IPS-NIHi7 (cell line): Measurements from ENCODE around the gene CENPX.
"Not testable (repeated sequence)": the region's sequence is repeated elsewhere in the genome, so short reads cannot be mapped to it uniquely, and the experiment has no call there.

Experiments used
- DNase-seq: peaks from one replicate; pipeline ENCODE4 v3.0.0; 2012; ENCODE audit warnings: mixed read lengths; ENCODE audit errors: extremely low spot score

Gene CENPX

DNA sequence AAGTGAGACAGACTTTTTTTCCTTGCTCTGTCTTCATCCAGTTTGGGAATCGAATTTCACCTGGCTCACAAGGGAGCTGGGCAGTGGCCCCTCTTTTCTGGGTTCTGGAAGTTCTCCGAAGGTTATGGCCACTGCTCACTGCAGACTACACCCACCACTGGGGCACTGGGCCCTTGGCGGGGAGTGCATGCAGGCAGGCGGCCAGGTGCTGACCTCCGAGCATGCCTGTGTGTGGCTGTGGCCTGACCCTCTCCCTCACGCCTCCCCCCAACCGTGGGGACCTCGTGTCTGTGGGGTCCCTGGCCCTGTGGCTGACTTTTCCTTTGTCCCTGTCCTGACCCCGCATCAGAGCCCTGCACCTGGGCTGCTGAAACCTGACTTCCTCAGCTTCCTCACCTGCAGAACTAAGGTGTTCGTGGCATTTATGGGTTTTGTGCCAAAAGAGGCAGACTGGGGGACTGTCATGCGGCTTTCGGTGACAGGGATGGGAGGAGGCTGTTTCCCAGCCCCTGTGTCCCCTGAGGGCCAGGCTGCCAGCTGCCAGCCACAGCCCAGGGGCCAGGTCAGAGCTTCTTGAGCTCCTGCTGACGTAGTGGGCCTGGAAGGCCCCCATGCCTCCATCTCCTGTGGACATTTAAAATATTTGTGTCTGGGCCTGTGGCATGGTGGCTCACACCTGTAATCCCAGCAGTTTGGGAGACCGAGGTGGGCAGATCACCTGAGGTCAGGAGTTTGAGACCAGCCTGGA, 23.8 kb downstream of the CENPX start:
- DNase-seq, result no peak

DNA sequence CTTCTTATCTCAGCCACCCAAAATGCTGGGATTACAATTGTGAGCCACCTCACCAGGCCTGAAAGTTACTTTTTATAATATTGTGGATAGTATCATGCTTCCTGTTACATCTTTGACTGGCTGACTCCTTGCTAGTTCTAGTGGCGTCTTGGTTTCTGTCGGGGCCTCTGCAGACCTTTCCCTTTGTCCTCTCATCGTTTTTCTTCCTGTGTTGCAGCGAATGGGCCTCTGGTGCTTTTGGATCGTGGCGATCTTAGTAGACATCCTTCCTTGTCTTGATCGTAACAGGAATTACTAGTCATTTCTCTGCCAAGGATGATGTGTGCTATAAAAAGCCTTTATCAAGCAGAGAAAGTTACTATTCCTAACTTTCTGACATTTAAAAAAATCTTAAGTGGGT, 24.5 kb downstream of the CENPX start:
- no peak for DNase-seq

DNA sequence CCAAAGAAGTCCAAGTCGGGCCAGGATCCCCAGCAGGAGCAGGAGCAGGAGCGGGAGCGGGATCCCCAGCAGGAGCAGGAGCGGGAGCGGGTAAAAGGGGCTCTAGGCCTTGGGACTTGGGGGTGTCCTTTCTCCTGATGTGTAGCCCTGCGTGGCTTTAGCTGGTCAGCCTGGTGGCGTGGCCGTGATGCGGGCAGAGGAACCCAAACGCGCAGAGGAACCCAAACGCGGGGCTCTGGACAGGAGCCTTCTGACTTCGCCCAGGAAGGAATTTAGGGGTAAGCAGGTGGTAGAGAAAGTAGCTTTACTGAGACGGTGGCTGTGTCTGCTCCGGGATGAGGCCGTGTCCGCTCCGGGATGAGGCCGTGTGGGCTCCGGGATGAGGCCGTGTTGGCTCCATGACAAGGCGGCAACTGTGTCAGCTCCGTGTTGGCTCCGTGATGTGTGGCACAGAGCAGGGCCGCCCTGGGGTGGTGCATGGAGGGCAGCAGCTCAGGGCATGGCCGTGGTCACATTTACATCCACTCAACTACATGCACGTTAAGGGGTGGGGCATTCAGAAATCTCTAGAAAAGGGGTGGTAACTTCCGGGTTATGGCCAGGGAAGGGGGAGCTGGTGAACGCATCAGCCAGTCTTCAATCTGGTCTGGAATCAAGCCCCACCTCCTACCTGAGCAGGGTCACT, 25.8 kb downstream of the CENPX start:
- no peak for DNase-seq

DNA sequence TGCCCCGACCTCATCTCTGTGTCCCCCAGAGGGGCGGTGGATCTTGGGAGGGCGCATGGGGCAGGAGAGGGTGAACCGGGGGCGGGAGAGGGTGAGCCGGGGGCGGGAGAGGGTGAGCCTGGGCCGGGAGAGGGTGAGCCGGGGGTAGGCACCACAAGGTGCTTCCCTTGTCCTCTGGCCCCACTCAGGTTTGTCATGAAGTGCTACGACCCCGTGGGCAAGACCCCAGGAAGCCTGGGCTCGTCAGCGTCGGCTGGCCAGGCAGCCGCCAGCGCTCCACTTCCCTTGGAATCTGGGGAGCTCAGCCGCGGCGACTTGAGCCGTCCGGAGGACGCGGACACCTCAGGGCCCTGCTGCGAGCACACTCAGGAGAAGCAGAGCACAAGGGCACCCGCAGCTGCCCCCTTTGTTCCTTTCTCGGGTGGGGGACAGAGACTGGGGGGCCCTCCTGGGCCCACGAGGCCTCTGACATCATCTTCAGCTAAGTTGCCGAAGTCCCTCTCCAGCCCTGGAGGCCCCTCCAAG, 26.4 kb downstream of the CENPX start:
- no peak for DNase-seq

DNA sequence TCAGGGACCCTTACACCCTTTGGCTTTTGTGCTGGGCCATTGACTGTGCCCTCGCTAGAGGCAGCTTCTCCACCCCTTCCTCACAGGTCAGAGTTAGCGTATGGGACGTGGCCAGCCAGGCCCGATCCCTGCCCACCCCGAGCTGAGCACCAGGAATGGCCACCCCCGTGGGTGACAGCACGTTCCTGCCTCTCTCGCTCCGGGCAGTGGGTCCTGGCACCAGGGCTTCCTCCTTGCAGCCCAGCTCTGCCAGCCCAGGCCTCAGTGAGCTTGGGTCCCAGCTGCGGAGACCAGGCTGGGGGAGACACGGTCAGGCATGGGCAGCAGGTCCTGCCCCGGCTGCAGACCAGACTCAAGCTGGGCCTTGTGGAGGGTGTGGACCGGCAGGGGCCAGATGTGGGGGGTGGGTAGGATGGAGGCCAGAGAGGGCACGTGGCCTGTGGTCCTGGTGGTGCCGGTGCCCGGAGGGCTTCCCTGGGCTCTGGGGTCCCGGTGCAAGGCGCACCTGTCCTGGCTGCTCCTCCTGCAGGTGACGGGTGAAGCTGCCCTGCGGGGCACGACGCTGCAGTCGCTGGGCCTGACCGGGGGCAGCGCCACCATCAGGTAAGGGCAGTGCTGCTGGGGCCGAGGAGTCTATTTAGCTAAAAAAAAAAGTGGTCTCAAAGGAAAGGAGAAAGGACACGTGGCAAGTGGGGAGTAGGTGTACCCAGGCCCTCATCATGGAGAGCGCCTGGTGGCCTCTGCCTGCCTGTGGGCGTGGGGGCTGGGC, 27.0 kb downstream of the CENPX start:
- no peak for DNase-seq

DNA sequence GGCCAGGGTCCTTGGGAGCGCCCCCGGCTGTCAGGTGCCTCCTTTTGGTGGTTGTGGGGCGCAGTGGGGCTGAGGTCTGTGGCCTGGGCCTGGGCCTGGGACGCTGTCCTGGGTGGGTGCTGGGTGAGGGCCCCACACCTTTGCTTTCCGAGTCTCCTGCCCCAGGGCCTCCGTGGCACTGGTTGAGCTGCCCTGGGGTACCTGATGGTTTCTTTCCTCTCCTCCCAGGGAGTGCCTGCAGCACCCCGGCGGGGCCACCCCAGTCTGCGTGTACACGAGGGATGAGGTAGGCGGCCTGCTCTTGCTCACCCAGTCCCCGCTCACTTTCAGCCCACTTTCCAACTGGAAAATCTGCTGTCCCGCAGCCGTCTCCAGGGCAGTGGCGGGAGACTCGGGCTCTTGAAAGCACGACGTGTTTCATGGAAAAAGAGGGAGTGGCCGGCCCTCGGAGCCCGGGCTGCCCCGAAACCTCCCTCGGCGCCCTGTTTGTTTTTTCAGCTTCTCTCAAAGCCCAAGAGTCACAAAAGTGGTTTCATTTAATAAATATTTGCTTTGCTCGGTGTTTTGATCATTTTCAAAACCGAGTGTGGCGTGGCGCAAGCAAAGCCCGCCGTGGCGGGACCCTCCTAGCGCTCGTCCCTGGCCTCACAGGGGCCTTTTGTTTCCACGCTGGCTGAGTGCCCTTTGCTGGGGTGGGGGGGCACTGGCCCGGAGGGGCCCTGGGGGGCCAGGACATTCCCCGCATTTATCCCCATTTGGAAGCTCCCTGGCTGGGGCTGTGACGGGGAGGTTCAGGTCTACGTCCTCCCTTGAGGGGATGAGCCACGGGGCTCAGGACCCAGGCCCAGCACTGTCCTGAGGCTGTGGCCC, 27.9 kb downstream of the CENPX start:
- DNase-seq, result no peak

DNA sequence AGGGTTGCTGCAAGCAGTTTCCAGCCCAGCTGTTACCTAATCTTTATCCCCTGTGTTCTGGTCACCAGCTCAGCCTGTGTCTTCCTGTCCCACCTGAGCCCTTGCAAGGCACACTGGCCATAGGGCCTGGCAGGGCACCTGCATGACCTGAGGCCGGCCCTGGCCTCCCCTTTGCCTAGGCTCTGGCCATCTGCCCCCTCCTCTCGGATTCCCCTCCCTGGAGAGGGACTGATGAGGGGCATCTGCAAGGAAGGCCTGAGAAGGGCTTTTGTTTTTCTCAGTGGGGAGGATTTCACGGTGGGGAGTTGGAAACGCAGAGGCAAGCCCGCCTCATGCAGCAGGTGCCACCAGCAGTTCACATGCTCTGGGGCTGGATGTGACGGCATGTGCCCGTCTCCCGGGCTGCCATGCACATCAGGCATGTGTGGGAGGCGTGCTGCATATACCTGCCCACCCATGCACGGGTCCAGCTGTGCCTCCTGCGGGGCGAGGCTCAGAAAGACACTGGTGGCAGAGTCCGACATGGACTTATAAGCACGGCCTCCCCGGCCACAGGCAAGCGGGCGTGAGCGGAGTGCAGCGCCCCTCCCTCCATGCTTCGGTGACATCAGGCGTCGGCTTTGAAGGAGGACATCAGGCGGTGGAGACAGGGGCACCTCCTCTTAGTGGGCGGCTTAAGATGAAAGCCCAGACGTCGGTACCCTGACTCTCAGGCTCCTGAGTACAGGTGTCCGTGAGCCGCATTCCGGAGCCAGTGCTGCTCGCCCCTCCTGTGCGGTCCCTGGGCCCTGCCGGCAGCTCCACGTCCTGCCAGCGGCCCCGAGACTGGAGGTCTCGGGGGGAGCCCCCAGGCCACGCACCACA, 28.7 kb downstream of the CENPX start:
- no peak for DNase-seq

DNA sequence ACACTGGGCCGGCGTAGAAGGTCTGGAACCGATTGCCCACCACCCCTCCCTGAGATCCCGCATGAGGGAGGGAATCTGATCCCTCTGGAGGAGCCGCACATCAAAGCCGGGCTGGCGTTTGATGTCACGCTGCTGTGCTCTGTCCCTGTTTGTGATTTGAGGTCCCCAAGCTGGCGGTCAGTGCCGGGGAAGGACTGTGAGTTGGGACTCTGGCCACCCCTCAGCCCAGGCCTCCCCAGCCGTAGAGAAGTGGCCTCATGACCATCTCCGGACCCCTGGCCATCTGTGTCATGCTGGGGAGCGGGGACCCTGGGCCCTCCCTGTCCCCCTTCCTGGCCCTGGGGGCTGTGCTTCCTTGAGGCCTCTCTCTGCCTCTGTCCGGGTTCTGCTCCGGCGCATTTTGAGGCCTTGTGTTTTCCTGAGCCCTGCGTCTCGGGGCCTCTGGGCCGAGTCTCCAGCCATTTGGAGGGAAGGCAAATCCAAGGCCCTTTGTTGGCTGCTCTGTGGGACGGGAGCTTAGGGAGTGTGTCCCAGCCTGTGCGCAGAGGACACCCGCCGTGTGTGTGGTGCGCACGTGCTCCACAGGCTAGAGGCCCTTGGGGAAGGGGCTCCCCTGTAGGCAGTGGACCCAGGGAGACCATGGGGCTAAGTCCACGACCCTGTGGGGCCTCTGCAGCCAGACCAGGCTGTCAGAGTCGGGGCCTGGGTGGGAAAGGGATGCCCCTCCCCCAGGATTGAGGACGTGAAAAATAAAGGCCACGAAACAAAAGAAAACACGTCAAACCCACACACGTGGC, 30.2 kb downstream of the CENPX start:
- DNase-seq, result no peak

DNA sequence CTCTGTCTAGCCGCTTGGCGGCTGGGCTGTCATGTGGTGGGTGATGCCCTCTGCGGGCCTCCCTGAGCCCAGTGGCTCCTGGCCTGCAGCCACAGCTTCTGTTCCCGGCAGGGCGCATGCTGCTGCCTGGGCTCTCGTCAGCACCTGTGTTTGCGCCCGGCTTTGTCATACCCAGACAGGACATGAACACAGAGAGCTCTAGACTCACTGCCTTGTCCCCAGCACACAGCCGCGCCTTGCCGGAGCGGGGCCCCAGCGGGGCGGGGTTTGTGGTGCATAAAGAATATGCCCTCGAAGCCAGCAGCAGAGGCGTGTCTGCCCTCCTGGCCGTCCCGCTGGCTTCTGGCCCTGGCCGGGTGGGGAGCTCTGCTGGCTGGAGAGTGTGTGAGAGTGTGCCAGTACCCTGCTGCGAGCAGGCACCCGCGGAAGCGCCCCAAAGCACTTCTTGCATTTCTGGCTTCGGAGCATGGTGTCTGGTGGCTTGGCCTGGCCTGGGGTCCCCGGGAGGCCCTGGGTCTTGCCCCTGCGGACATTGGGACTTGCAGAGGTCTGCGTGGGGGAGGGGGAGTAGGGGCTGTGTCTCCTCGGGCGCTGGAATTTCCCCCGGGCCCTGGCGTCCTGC, 30.9 kb downstream of the CENPX start:
- no peak for DNase-seq

DNA sequence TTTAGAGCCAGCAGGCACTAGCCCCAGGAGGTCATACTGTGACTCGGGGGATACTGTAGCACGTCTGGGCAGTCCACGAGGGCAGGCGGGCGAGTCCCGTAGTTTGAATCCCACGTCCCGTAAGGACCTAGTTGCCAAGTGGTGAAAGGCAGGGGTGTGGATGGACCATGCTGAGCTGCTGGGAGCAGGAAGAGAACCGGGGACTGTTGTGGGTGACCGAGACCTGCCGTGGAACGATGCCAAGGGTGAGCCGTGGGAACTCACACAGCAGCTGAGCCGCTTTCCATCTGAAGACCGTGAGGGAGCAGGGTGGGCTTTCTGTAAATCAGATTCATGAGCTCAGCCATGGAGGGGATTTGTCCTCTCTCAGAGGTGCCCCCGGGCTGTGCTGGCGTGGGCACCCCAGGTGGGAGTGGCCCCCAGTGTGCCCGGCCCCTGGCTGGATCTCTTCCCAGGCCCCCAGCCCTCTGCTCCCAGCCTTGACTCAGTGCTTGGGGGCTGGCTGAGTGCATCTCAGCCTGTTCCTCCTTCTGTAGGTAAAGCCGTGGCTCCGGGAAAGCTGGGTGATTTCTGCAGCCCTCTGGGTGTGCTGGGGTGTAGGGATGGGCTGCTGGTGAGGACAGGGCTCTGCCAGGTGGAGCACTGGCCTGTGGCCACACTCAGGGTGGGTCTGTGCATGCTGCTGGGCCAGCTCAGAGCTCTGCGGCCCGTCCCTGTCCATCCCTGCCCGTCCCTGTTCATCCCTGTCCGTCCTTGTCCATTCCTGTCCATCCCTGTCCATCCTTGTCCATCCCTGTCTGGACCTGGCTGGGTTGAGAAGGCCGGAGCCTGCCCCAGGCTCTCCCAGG, 31.6 kb downstream of the CENPX start:
- no peak for DNase-seq

DNA sequence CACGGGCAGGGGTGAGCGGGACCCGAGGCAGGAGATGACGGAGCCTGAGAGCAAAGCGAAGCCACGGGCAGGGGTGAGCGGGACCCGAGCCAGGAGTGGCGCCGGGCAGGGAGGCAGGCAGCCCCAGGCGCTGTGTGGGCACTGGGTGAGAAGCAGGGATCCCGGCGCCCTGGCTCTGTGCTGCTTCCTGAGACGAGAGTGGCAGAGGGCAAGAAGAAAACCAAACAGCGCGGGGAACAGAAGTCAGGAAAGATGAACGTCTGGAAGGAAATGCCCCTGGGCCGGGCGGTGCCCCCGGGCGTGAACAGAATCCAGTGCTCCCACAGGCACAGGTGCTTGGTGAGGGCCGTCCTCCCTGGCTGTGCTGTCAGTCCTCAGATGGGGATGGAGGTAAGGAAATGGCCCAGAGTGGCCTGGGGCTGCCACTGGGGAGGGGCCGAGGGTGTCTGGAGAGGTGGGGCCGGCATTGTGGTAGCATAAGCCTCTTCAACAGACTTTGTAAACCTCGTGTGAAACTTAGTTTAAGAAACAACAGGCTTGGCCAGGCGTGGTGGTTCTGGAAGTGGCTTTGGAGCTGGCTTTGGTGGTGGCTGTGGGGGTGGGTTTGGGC, 35.4 kb downstream of the CENPX start:
- no peak for DNase-seq

DNA sequence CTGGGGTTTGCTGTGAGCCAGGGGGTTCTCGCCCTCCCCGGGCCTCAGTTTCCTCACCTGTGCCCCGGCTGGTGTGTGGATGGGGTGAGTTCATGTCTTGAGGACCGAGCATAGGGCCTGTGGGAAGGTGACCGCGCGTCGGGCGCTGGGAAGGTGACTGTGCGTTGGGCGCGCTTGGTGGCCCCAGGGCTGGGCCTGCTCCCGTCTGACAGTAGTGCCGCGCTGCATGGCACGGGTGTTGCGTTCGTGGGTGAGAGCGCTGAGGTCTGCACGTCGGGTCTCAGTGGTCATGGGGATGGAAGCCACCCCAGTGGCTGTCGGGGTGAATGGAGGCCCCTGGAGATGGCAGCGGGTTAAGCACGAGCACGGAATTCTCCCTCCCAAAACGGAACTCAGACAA, 36.1 kb downstream of the CENPX start:
- DNase-seq, result no peak

DNA sequence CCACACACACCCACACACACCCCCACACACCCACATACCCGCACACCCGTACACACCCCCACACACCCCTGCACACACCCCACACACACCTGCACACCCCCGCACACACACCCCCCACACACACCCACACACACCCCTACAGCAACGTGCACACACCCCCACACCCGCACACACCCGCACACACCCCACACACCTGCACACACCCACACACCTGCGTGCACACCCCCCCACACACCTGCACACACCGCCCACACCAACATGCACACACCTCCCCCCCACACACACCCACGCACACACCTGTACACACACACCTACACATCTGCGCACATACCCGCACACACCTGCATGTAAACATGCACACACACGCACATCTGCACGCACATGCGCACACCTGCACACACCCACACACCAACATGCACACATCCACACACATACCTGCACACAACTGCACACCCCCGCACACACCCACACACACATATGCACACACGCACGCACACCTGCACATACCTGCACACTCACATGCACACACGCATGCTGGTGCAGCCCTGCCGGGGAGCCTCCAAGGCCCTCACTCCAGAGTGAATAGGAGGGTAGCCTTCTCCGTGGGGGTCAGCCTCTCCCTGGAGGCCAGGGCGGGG, 37.8 kb downstream of the CENPX start:
- no peak for DNase-seq

DNA sequence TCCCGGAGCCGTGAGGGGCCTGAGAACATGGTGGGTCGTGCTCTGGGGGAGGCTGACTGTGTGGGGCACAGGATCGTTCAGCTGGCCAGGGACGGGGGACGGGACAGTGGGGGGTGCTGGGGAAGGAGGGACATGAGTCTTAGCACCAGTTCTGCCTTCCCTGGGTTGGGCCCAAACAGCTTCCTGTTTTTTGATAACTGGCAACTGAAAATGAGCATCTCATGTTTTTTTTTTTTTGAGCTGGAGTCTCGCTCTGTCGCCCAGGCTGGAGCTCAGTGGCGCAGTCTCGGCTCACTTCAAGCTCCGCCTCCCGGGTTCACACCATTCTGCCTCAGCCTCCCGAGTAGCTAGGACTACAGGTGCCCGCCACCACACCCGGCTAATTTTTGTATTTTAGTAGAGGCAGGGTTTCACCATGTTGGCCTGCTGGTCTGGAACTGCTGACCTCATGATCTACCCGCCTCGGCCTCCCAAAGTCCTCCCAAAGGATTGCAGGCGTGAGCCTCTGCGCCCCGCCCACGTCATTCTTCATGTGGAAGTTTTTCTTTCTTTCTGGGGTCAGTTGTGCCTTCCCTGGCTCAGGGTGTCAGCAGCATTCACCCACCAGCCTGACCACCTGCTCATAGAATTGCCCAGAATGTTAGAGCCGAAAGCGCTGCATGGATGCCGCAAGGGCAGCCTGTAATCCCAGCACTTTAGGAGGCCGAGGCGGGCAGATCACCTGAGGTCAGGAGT, 38.9 kb downstream of the CENPX start:
- DNase-seq, result no peak

DNA sequence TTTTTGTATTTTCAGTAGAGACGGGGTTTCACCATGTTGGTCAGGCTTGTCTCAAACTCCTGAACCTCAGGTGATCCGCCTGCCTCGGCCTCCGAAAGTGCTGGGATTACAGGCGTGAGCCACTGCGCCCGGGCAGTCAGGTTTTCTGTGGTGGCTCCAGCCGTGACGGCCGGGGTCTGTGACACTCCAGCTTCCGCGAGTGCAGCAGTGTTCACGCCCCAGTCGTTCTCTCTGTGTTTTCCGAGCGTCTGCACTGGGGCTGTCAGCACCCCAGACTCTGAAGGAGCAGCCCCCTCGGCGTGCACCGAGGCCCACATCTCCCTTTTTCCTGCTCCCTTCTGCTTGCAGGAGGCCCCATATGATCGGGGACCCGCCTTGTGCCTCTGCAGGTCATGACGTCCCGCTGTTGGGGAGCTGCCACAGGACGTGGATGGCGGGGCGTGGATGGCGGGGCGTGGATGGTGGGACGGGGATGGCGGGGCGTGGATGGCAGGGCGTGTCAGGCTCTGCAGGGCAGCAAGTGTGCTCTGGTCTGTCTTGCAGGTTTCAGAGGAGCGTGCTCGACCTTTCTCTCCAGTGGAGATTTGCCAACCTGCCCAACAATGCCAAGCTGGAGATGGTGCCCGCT, 39.6 kb downstream of the CENPX start:
- no peak for DNase-seq

DNA sequence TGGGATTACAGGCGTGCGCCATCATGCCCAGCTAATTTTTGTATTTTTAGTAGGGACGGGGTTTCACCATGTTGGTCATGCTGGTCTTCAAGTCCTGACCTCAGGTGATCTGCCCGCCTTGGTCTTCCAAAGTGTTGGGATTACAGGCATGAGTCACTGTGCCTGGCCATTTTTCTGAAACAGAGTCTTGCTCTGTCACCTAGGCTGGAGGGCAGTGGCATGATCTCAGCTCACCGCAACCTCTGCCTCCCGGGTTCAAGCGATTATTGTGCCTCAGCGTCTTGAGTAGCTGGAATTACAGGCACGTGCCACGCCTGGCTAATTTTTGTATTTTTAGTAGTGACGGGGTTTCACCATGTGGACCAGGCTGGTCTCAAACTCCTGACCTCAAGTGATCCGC, 41.2 kb downstream of the CENPX start:
- not testable (repeated sequence) for DNase-seq
